Measurements from ENCODE around the gene COPS6.
A peak's percentile ranks its signal among the peaks of the same experiment; 100 is the strongest.

DNA sequence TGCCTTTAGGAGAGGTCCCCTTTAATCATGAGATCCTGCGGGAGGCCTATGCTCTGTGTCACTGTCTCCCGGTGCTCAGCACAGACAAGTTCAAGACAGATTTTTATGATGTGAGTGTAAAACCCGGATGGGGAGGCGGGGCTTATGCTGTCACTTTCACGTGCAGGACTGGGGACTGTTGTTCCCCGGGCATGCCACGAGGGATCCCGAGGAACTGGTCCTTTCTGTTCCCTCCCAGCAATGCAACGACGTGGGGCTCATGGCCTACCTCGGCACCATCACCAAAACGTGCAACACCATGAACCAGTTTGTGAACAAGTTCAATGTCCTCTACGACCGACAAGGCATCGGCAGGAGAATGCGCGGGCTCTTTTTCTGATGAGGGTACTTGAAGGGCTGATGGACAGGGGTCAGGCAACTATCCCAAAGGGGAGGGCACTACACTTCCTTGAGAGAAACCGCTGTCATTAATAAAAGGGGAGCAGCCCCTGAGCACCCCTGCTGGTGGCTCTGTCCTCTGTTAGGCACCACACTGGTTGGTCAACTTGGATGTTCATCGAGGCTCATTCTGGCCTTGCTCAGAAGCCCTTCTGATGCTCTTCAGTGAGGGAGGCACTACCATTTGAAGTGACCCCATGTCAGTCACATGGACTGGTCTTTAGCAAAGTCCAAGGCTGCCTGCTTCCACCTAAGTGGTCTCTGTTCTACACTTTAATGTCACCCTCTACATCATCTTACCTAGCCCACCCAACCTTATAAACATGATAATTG, 2.8 kb downstream of the COPS6 start:
- TF ChIP-seq, protein P1, sequence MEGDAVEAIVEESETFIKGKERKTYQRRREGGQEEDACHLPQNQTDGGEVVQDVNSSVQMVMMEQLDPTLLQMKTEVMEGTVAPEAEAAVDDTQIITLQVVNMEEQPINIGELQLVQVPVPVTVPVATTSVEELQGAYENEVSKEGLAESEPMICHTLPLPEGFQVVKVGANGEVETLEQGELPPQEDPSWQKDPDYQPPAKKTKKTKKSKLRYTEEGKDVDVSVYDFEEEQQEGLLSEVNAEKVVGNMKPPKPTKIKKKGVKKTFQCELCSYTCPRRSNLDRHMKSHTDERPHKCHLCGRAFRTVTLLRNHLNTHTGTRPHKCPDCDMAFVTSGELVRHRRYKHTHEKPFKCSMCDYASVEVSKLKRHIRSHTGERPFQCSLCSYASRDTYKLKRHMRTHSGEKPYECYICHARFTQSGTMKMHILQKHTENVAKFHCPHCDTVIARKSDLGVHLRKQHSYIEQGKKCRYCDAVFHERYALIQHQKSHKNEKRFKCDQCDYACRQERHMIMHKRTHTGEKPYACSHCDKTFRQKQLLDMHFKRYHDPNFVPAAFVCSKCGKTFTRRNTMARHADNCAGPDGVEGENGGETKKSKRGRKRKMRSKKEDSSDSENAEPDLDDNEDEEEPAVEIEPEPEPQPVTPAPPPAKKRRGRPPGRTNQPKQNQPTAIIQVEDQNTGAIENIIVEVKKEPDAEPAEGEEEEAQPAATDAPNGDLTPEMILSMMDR (conservative IDR thresholded peaks at IDR 0.05; ENCODE audit: low read depth, low read length) = 0 out of 2 replicates have a peak, but pooled peaks have one; percentile 16
- TF ChIP-seq RCOR1 (IDR thresholded peaks at IDR 0.05; ENCODE audit: insufficient replicate concordance, low read length) = no peak
